Cardiac fibroblast (primary cell): ENCODE data around the gene MSLN.
"Not testable (repeated sequence)": the region's sequence is repeated elsewhere in the genome, so short reads cannot be mapped to it uniquely, and the experiment has no call there.

Experiments
- DNase-seq, 2 donors: peaks; one replicate each; pipeline versions ENCODE4 v3.0.0 to v3.0.0-alpha.2; 2010; ENCODE audit warnings: low read depth in 2 of 2
- H3K4me3 ChIP-seq, 2 donors: replicated peaks in 1 of 2; 1 replicate in 1 of 2; 2 replicates in 1 of 2; pipeline ENCODE4 v1.5.1; 2011; ENCODE audit warnings: low read depth in 2 of 2, low read length in 2 of 2, mild to moderate bottlenecking in 2 of 2, moderate library complexity in 1 of 2
- TF ChIP-seq, protein P1 (sequence below): IDR thresholded peaks from one replicate; pipeline ENCODE4 v1.5.1; 2011; ENCODE audit warnings: low read depth, mild to moderate bottlenecking, low read length, inconsistent platforms

The MSLN gene

DNA sequence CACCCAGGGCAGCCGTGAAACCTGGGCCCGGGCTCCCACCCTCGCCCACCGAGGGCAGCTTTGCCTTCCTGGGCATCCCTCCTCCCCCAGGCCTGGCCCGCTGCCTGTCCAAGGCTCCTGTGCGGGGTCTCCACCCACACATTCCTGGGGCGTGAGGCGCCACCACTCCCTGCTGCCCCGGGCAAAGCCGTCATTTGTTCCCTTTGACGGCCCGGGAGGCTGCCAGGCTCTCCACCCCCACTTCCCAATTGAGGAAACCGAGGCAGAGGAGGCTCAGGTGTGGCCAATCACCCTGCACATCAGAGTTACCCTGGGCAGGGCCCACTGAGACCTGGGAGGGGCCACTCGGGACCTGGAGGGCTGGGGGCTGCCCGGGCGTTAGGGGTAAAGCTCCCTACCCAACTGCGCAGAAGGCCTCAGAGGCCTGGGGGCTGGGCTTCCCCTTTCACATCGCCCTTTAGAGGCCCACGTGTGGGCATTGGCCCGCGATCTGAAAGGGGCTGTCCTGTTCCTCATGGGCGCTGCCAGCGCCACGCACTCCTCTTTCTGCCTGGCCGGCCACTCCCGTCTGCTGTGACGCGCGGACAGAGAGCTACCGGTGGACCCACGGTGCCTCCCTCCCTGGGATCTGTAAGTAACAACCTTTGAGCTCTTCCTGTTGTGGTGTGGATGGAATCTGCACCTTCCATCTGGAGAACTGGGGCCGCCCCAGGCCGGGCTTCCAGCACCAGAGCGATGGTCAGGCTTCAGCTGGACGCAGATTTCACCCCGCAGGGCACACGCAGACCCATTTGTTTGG lies at the start of gene MSLN:
TSS of gene MSLN (plus strand) at position 190 of the 799 bp plus-strand sequence. CDS start 1,947 bp downstream, outside the sequence.
- H3K4me3 ChIP-seq, result no peak within 1 kb of the TSS
- TF ChIP-seq, protein P1, sequence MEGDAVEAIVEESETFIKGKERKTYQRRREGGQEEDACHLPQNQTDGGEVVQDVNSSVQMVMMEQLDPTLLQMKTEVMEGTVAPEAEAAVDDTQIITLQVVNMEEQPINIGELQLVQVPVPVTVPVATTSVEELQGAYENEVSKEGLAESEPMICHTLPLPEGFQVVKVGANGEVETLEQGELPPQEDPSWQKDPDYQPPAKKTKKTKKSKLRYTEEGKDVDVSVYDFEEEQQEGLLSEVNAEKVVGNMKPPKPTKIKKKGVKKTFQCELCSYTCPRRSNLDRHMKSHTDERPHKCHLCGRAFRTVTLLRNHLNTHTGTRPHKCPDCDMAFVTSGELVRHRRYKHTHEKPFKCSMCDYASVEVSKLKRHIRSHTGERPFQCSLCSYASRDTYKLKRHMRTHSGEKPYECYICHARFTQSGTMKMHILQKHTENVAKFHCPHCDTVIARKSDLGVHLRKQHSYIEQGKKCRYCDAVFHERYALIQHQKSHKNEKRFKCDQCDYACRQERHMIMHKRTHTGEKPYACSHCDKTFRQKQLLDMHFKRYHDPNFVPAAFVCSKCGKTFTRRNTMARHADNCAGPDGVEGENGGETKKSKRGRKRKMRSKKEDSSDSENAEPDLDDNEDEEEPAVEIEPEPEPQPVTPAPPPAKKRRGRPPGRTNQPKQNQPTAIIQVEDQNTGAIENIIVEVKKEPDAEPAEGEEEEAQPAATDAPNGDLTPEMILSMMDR, result no peak
- DNase-seq, result peak in 1 of 2 donors; percentile 22

GRCh38 chr16:711084-711483 lies 49.5 kb upstream of the MSLN start:
- no peak overlapping the region for H3K4me3 ChIP-seq
- no peak for DNase-seq
- TF ChIP-seq, protein P1, result no peak

DNA sequence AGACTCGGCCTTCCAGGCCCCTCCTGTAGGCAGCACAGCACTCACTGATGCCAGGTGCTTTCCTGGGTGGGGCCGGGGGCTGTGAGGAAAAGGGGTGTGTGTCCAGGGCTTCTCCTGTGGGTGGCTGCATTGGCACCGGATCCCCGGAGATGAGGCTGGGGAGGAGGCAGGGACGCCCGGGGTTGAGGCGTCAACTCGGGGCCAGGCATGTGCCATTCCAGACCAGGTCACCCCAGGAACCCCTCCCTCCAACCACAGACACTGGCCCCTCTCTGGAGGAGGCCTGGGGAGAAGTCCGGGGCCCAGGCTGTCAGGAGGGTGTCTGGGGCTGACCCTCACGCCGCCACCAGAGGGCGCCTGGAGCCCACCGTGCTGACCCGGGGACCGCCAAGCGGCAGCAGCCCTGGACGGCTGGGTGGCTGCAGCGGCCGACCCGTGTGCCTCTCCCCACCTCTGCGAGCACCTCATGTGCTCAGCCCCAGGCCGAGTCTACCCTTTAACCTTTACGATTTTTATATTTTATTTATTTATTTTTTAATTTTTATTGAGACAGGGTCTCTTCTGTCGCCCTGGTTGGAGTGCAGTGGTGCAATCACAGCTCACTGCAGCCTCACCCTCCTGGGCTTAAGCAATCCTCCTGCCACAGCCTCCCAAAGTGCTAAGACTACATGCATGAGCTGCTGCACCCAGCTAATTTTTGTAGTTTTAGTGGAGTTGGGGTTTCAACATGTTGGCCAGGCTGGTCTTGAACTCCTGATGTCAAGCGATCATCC lies 48.8 kb upstream of the MSLN start:
- no peak overlapping the region for H3K4me3 ChIP-seq
- TF ChIP-seq, protein P1, result peak; percentile 80
- DNase-seq, result peak; percentile 70 to 74

GRCh38 chr16:712740-713250 lies 47.7 kb upstream of the MSLN start:
- not testable (repeated sequence) for H3K4me3 ChIP-seq
- TF ChIP-seq, protein P1, result peak; percentile 48
- peak; percentile 92 to 99 for DNase-seq

GRCh38 chr16:714079-714478 lies 46.5 kb upstream of the MSLN start:
- TF ChIP-seq, protein P1, result no peak
- H3K4me3 ChIP-seq, result no peak overlapping the region

DNA sequence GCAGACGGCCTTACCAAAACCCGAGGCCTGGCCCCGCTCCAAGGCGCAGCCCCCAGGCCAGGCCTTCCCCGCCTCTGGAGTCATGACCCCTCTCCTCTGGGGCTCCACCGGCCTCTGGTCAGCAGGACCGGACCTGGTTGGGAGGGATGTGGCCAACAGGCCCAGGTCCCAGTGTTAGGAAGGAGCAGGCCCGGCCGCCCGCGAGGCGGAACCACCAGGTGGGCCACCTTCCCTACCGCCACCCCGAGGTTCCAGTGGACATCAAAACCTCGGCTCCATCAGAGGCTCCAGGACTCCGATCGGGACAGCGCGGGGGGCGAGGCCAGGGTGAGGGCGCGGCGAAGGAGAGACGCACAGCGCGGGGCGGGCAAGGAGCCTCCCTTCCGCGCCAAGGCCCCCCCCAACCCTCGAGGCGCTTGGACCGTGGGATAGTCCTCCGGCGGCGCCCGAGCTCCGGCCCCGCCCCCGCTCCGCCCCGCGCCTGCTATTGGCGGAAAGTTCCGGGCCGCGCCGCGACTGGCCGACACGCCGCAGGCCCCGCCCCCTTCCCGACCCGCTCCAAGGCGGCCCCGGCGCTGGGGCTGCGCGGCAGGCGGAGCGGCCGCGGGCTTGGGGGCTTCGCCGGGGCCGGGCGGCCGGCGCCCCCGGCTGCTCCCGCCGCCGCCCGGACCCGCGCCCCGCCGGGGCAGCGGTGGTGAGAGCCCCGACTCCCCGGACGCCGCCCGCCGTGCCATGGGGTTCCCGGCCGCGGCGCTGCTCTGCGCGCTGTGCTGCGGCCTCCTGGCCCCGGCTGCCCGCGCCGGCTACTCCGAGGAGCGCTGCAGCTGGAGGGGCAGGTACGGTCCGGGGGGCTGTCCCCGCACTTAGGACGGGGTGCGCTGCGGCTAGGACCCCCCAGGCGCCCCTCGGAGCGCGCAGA lies 45.7 kb upstream of the MSLN start, which contains the start of gene METRN:
TSS of gene METRN (plus strand) at position 561 of the 919 bp plus-strand sequence. CDS start at position 733, 172 bp downstream.
- DNase-seq, result peak; percentile 86 to 91
- TF ChIP-seq, protein P1, result no peak
- peak within 1 kb of the TSS; percentile 48 to 63 for H3K4me3 ChIP-seq

More at GRCh38 chr16:714079-714478, 46.5 kb upstream of the MSLN start:
- no peak for DNase-seq
